GM10266 (cell line): ENCODE data around the gene PUM2.
"Not testable (repeated sequence)": the region's sequence is repeated elsewhere in the genome, so short reads cannot be mapped to it uniquely, and the experiment has no call there.

ENCODE experiments used
- DNase-seq: peaks from one replicate; pipeline ENCODE4 v3.0.0; 2012; ENCODE audit errors: extremely low spot score
- TF ChIP-seq, protein P1 (sequence below): IDR thresholded peaks from 2 replicates; pipeline ENCODE4 v1.5.1; 2012; ENCODE audit warnings: mild to moderate bottlenecking, low read depth; ENCODE audit not compliant: control insufficient read depth, insufficient read depth; ENCODE audit errors: missing control alignments

The PUM2 gene

GRCh38 chr2:20378341-20378740, 27.7 kb upstream of the PUM2 start:
- TF ChIP-seq, protein P1, sequence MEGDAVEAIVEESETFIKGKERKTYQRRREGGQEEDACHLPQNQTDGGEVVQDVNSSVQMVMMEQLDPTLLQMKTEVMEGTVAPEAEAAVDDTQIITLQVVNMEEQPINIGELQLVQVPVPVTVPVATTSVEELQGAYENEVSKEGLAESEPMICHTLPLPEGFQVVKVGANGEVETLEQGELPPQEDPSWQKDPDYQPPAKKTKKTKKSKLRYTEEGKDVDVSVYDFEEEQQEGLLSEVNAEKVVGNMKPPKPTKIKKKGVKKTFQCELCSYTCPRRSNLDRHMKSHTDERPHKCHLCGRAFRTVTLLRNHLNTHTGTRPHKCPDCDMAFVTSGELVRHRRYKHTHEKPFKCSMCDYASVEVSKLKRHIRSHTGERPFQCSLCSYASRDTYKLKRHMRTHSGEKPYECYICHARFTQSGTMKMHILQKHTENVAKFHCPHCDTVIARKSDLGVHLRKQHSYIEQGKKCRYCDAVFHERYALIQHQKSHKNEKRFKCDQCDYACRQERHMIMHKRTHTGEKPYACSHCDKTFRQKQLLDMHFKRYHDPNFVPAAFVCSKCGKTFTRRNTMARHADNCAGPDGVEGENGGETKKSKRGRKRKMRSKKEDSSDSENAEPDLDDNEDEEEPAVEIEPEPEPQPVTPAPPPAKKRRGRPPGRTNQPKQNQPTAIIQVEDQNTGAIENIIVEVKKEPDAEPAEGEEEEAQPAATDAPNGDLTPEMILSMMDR, result no peak
- DNase-seq, result no peak

GRCh38 chr2:20377741-20378140, 27.1 kb upstream of the PUM2 start:
- TF ChIP-seq, protein P1, result no peak
- DNase-seq, result no peak

DNA sequence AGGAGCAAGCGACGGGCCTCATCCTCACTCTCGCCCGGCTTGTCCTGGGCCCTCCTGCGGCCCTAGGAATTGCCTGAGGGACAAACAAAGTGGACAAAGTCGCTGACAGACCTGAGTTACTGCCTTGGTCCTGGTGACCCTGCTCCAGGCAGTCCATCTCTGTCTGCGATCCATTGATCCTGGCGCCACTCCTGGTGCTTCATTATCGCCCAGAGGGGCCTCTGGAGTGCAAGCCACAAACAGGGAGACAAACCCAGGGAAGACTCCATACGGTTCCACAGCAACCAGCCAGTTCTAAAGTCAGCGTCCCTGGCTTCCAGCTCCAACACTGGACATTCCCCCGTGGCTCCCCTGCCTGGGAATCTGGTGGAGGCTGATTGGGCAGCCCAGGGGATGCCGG, 24.3 kb upstream of the PUM2 start:
- DNase-seq, result not testable (repeated sequence)

DNA sequence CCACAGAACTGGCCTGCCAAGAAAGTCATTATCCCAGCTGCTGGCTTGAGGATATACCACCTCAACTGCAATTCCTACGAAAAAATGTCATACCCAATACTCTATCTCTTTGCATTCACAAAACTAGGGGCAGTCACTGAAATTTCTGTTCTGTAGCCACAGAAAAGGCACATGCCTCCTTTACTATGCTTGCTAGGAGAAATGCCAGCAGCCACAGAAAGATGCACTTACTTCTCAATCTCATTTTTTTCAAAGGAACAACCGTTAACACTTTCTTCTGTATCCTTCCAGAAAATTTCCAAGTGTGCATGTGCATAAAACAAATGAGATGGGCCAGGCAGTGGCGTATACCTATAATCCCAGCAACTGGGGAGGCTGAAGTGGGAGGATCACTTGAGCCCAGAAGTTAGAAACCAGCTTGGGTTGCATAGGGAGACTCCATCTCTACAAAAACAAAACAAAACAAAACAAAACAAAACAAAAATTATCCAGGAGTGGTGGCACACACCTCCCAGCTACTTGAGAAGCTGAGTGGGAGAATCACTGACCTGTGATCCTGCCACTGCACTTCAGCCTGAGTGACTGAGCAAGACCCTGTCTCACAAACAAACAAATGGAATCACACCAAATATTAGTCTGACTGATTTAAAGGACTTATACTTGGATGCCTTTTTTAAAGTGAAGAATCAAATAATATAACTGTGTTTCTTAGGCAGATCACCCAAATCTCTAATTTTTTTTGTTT, 22.4 kb upstream of the PUM2 start:
- TF ChIP-seq, protein P1, result no peak

GRCh38 chr2:20371323-20372025, 20.8 kb upstream of the PUM2 start:
- TF ChIP-seq, protein P1, result no peak
- no peak for DNase-seq

More for the DNA sequence above, 22.4 kb upstream of the PUM2 start:
- DNase-seq, result no peak

DNA sequence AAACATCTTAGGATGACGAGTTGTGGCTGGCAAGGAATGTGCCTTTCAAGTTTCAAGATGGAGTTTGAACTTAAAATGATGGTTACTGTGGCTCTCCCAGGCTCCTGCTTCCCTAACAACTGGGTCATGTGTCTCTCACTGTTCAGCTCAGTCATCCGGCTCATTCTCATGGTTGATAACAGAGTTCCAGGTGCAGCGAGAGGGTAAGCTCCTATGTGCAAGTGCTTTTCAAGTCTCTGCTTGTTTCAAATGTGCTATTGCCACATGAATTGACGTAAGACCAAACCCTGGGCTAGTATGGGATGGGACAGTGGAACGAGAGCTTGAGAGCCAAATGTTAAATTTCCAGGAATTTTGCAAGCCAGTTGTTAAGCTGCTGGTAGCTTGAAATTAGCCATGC, 19.5 kb upstream of the PUM2 start:
- no peak for DNase-seq
- TF ChIP-seq, protein P1, result no peak

DNA sequence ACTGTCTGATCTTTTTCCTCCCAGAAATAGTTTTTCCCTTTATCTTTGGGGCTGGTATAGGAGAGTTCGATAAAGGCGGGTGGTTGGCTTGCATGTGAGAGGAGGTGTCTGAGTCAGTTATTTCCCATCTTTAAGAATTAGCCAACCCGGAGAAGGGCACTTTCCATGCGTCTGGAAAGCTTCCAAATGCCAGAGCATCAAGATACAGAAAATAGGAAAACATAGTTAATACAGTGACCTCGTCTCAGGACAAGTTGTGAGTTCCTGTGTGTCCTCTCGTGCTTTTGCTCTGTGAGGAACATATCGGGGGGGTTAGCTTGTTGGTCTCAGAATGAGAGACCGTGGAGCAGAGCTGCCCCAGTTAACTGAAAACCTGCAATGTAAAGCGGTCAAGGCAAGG, 18.7 kb upstream of the PUM2 start:
- TF ChIP-seq, protein P1, result no peak
- no peak for DNase-seq

- no peak for DNase-seq
- TF ChIP-seq, protein P1, result no peak
These were observed 18.1 kb upstream of the PUM2 start for GRCh38 chr2:20368706-20369105.

DNA sequence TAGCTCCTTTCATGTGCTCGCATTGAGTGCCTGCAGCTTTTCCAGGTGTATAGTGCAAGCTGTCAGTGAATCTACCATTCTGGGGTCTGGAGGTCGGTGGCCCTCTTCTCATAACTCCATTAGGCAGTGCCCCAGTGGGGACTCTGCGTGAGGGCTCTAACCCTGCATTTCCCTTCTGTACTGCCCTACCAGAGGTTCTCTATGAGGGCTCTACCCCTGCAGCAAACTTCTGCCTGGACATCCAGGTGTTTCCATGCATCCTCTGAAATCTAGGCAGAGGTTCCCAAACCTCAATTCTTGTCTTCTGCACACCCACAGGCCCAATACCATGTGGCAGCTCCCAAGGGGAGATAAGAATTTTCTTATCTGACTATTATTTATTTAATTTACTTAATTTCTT, 17.3 kb upstream of the PUM2 start:
- not testable (repeated sequence) for DNase-seq
